Nephron progenitor cell (in vitro differentiated cells): ENCODE data around the gene CRHR2.

Source experiments
- DNase-seq: peaks from one replicate; pipeline ENCODE4 v3.0.0; 2021
- H3K27ac Mint-ChIP-seq: 2 replicates; pipeline ENCODE4 v1.8.0; 2021; ENCODE audit warnings: mild to moderate bottlenecking, moderate library complexity, mixed read lengths
- H3K27me3 Mint-ChIP-seq: 2 replicates; pipeline ENCODE4 v1.8.0; 2021; ENCODE audit warnings: mild to moderate bottlenecking, low read depth, mixed read lengths; ENCODE audit not compliant: poor library complexity
- H3K36me3 Mint-ChIP-seq: 2 replicates; pipeline ENCODE4 v1.8.0; 2021; ENCODE audit warnings: low read depth, mixed read lengths
- H3K4me1 Mint-ChIP-seq: 2 replicates; pipeline ENCODE4 v1.8.0; 2021; ENCODE audit warnings: mixed read lengths
- H3K4me3 Mint-ChIP-seq: 2 replicates; pipeline ENCODE4 v1.8.0; 2021; ENCODE audit warnings: mild to moderate bottlenecking, moderate library complexity, mixed read lengths
- H3K9me3 Mint-ChIP-seq: 2 replicates; pipeline ENCODE4 v1.8.0; 2021; ENCODE audit warnings: mild to moderate bottlenecking, moderate library complexity, mixed read lengths
- CTCF ChIP-seq: fragments of 200-600 bp; sonication (generic); IDR thresholded peaks from 2 replicates; pipeline ENCODE4 v1.5.0; 2021; ENCODE audit warnings: antibody characterized with exemption

CRHR2 gene

DNA sequence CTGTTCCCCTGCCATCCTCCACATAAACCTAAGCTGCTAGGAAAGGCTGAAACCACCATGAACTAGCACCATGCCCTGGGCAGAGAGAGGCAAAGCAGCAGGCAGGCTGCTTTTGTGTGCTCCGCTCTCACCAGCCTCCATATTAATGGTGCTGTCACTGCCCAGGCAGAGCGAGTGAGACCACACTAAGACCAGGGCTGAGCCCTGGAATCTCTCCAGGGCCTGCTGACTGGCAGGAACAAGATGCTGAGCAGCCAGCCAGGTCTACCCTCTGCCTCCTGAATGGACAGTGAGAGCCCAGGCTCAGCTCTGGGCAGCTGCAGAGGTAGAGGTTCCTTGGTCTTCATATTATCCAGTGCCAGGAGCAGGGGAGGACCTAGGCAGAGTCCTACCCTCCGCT lies 1.6 kb upstream of the CRHR2 start:
- Mint-ChIP-seq H3K4me1 (peaks cover 35% of the 10 kb centered on the region), H3K4me3 (peak overlapping the region; percentile 45), H3K27me3 (peaks cover 68% of the 10 kb centered on the region), H3K36me3 (peaks cover 5% of the 10 kb centered on the region), H3K27ac (no peak overlapping the region), H3K9me3 (no peaks in the 10 kb centered on the region)
- DNase-seq: no peak
- TF ChIP-seq CTCF: no peak

DNA sequence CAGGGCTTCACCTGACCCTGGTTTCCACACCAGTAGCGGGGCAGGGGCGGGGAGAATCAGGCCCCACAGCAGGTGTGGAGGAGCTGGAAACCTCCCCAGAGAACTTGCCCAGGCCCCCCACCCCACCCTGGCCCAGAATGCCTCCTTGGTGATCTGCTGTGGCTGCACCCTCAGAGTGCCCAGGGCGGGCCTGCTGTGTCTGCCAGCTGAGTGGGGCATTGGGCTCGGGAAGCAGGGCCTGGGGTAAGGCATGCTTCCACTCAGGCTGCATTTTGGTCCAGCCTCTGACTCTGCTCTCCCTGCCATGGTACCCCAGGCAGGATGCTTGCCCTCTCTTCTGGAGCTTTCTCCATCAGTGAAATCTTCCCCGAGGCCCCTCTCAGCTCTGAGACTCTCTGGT lies 1.1 kb upstream of the CRHR2 start:
- Mint-ChIP-seq H3K4me3 (peak overlapping the region; percentile 45), H3K27me3 (peaks cover 72% of the 10 kb centered on the region), H3K9me3 (no peaks in the 10 kb centered on the region), H3K36me3 (peaks cover 5% of the 10 kb centered on the region), H3K27ac (no peak overlapping the region), H3K4me1 (peaks cover 34% of the 10 kb centered on the region)
- TF ChIP-seq CTCF: no peak
- DNase-seq: no peak

- Mint-ChIP-seq H3K4me3 (peak overlapping the region; percentile 81), H3K36me3 (peaks cover 5% of the 10 kb centered on the region), H3K27me3 (peaks cover 84% of the 10 kb centered on the region), H3K9me3 (no peaks in the 10 kb centered on the region), H3K27ac (no peak overlapping the region), H3K4me1 (peaks cover 27% of the 10 kb centered on the region)
- TF ChIP-seq CTCF: no peak
- peak; percentile 48 for DNase-seq
These were observed 443 bp downstream of the CRHR2 start for GRCh38 chr7:30681815-30682211.

- Mint-ChIP-seq H3K36me3 (peaks cover 5% of the 10 kb centered on the region), H3K27me3 (peaks cover 89% of the 10 kb centered on the region), H3K4me3 (peak overlapping the region; percentile 81), H3K27ac (no peak overlapping the region), H3K4me1 (peaks cover 27% of the 10 kb centered on the region), H3K9me3 (no peaks in the 10 kb centered on the region)
- DNase-seq: no peak
- TF ChIP-seq CTCF: no peak
These were observed 892 bp downstream of the CRHR2 start for GRCh38 chr7:30681331-30681797.

- Mint-ChIP-seq H3K4me3 (no peak overlapping the region), H3K27me3 (peaks cover 96% of the 10 kb centered on the region), H3K4me1 (peaks cover 27% of the 10 kb centered on the region), H3K36me3 (peaks cover 5% of the 10 kb centered on the region), H3K9me3 (no peaks in the 10 kb centered on the region), H3K27ac (no peak overlapping the region)
- TF ChIP-seq CTCF: no peak
- DNase-seq: no peak
These were observed 2.6 kb downstream of the CRHR2 start for GRCh38 chr7:30679664-30680063.

GRCh38 chr7:30678805-30679204 lies 3.5 kb downstream of the CRHR2 start:
- Mint-ChIP-seq H3K4me3 (no peak overlapping the region), H3K27me3 (peaks cover 93% of the 10 kb centered on the region), H3K9me3 (no peaks in the 10 kb centered on the region), H3K27ac (no peak overlapping the region), H3K36me3 (peaks cover 5% of the 10 kb centered on the region), H3K4me1 (peaks cover 27% of the 10 kb centered on the region)
- no peak for DNase-seq
- no peak for TF ChIP-seq CTCF
